RKO (cell line): ENCODE data around the gene HOXA4.

Experiments used
- DNase-seq: peaks from one replicate; pipeline ENCODE4 v3.0.0-alpha.2; 2016; ENCODE audit warnings: low spot score

The HOXA4 gene

GRCh38 chr7:27158436-27159265 lies 28.1 kb upstream of the HOXA4 start:
- DNase-seq, result no peak

- DNase-seq, result no peak
Measured at GRCh38 chr7:27157702-27158431, 27.3 kb upstream of the HOXA4 start.

- no peak for DNase-seq
Measured at GRCh38 chr7:27156916-27157701, 26.6 kb upstream of the HOXA4 start.

- peak; percentile 91 for DNase-seq
Measured at GRCh38 chr7:27156508-27156898, 25.9 kb upstream of the HOXA4 start, which contains the start of gene HOXA7. Gene HOXA7 (minus strand): TSS chr7:27156675. CDS start chr7:27156545, 130 bp downstream.

GRCh38 chr7:27155816-27156507 lies 25.4 kb upstream of the HOXA4 start:
- peak; percentile 55 for DNase-seq

GRCh38 chr7:27154901-27155815 lies 24.6 kb upstream of the HOXA4 start:
- peak; percentile 73 for DNase-seq

GRCh38 chr7:27154369-27154768 lies 23.8 kb upstream of the HOXA4 start:
- no peak for DNase-seq

- no peak for DNase-seq
Measured at GRCh38 chr7:27153526-27153925, 23.0 kb upstream of the HOXA4 start.

- no peak for DNase-seq
Measured at GRCh38 chr7:27152816-27153442, 22.4 kb upstream of the HOXA4 start.

- no peak for DNase-seq
Measured at GRCh38 chr7:27151931-27152815, 21.6 kb upstream of the HOXA4 start, which contains the start of gene HOXA3. Gene HOXA3 (minus strand): TSS chr7:27152583. CDS start chr7:27110640, 41,943 bp downstream.

- no peak for DNase-seq
Measured at GRCh38 chr7:27151341-27151930, 20.9 kb upstream of the HOXA4 start.

- peak; percentile 89 for DNase-seq
Measured at GRCh38 chr7:27150568-27151340, 20.2 kb upstream of the HOXA4 start.

- peak; percentile 51 for DNase-seq
Measured at GRCh38 chr7:27149842-27150567, 19.4 kb upstream of the HOXA4 start.

- DNase-seq, result peak; percentile 73
Measured at GRCh38 chr7:27148756-27149641, 18.4 kb upstream of the HOXA4 start.

GRCh38 chr7:27148031-27148755 lies 17.6 kb upstream of the HOXA4 start:
- no peak for DNase-seq
